GM06990 (cell line): Measurements from ENCODE around the gene CARM1.
"Not testable (repeated sequence)": the region's sequence is repeated elsewhere in the genome, so short reads cannot be mapped to it uniquely, and the experiment has no call there.

Experiments used
- DNase-seq: peaks from one replicate; pipeline ENCODE4 v3.0.0-alpha.2; 2011; ENCODE audit not compliant: insufficient read length; ENCODE audit errors: extremely low read depth
- H3K27me3 ChIP-seq: replicated peaks from 2 replicates; pipeline ENCODE4 v1.6.0; 2011; ENCODE audit warnings: low read length; ENCODE audit not compliant: control insufficient read depth, insufficient read depth
- H3K36me3 ChIP-seq: 2 replicates; pipeline ENCODE4 v1.5.1; 2011; ENCODE audit warnings: low read length; ENCODE audit not compliant: control insufficient read depth, insufficient read depth
- H3K4me3 ChIP-seq: replicated peaks from 2 replicates; pipeline ENCODE4 v1.5.1; 2011; ENCODE audit warnings: low read depth, mild to moderate bottlenecking, control low read depth, low read length
- TF ChIP-seq, protein P1 (sequence below): IDR thresholded peaks from 2 replicates; pipeline ENCODE4 v1.5.1; 2011; ENCODE audit warnings: low read length, control low read depth, mild to moderate bottlenecking, inconsistent platforms; ENCODE audit not compliant: insufficient read depth, poor library complexity, severe bottlenecking

Gene CARM1

DNA sequence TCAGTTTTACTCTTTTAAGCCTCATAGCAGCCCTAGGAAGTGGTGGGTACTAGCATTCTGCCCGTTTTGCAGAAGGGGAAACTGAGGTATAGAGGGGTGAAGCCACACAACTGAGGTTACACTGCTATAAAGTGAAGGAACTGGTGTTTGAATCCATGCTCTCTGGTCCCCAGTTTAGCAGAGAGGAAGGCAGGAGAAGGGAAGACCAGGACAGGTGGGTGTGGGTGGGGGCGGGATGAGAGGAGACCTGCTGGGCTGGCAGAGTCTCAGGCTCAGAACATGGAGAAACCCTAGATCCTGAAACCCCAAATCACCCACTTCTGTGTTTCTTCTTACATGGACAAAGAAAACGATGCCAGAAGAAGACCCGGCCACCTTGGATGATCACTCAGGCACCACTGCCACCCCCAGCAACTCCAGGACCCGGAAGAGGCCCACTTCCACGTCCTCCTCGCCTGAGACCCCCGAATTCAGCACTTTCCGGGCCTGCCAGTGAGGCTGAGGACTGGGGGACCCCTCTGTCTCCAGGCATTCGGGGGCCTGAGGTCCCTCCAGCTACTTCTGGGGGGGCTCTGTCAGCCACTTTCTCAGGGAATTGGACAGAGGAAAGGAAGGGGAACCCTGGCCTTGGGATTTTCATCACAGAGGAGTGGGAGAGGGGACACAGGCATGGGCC lies 2.3 kb upstream of the CARM1 start:
- TF ChIP-seq, protein P1, sequence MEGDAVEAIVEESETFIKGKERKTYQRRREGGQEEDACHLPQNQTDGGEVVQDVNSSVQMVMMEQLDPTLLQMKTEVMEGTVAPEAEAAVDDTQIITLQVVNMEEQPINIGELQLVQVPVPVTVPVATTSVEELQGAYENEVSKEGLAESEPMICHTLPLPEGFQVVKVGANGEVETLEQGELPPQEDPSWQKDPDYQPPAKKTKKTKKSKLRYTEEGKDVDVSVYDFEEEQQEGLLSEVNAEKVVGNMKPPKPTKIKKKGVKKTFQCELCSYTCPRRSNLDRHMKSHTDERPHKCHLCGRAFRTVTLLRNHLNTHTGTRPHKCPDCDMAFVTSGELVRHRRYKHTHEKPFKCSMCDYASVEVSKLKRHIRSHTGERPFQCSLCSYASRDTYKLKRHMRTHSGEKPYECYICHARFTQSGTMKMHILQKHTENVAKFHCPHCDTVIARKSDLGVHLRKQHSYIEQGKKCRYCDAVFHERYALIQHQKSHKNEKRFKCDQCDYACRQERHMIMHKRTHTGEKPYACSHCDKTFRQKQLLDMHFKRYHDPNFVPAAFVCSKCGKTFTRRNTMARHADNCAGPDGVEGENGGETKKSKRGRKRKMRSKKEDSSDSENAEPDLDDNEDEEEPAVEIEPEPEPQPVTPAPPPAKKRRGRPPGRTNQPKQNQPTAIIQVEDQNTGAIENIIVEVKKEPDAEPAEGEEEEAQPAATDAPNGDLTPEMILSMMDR = no peak
- no peak for DNase-seq
- no peaks in the 10 kb centered on the region for H3K27me3 ChIP-seq
- H3K4me3 ChIP-seq = no peak overlapping the region
- no peaks in the 10 kb centered on the region; the same call in none of the 2 replicates for H3K36me3 ChIP-seq

DNA sequence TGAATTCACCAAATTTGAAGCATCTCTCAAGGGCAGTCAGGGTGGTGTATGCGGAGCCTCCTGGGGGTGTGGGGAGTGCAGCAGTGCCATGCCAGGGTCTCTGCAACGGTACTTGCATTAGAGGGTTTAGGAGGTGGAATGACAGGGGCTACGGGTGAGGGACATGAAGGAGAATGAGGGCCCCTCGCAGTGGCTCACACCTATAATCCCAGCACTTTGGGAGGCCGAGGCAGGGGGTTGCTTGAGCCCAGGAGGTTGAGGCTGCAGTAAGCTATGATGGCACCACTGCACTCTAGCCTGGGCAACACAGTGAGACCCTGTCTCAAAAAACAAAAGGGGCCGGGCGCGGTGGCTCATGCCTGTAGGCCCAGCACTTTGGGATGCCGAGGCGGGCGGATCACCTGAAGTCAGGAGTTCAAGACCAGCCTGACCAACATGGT lies 1.5 kb upstream of the CARM1 start:
- not testable (repeated sequence) for H3K4me3 ChIP-seq, H3K27me3 ChIP-seq, H3K36me3 ChIP-seq, DNase-seq

DNA sequence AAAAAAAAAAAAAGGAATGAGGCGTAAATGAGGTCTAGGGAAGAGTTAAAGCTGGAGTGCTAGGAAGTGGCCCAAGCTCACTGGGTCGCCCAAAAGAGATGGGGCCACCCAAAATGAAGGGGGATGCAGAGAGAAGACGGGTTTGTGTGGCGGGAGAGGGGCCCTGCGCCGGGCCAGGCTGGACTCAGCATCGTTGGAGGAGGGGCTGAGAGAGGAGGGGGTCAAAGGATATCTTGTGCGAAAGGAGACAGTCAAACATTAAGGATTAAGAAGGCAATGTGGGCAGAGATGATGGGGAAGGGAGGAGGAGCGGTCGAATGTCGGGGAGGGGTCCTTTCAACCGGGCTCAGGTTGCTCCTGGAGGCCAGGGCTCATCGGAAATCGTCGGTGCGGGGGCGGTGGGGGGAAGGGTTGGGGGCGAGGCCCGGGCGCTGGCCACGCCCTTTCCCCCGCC lies 825 bp upstream of the CARM1 start:
- TF ChIP-seq, protein P1 = no peak
- Histone ChIP-seq H3K36me3 (no peaks in the 10 kb centered on the region; the same call in none of the 2 replicates), H3K4me3 (peak overlapping the region; percentile 49), H3K27me3 (no peaks in the 10 kb centered on the region)
- no peak for DNase-seq

DNA sequence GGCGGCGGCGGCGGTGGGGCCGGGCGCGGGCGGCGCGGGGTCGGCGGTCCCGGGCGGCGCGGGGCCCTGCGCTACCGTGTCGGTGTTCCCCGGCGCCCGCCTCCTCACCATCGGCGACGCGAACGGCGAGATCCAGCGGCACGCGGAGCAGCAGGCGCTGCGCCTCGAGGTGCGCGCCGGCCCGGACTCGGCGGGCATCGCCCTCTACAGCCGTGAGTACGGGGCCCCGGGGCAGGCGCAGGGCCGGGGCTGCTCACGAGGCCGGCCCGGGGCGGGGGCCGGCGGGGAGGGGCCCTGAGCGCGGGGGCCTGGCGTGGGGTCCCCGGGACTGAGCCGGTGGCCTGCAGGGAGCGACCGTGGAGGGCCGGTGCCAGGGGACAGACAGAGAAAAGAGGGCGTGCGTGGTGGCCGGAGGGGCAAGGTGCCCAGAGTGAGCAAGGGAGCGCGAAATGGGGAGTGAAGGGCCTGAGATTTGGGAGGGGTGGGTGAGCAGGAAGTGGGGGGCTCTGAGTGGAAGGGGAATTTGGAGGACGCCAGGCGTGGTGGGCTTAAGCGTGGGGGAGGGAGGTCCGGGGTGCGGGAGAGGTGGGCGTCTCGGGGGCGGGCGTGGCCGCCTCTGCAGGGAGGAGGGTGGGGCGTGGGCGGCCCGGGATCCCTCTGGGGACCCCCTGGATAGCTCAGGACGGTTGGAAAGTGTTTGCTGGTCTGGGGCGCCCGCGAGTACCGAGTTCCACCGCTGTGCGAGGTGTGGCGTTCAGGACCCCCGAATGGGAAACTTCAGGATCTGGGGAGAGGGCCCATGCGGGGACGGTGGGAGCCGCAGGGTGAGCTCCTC lies 575 bp downstream of the CARM1 start:
- TF ChIP-seq, protein P1 = no peak
- Histone ChIP-seq H3K4me3 (peak overlapping the region; percentile 91), H3K36me3 (no peaks in the 10 kb centered on the region; the same call in none of the 2 replicates), H3K27me3 (no peaks in the 10 kb centered on the region)
- DNase-seq = peak; percentile 61

DNA sequence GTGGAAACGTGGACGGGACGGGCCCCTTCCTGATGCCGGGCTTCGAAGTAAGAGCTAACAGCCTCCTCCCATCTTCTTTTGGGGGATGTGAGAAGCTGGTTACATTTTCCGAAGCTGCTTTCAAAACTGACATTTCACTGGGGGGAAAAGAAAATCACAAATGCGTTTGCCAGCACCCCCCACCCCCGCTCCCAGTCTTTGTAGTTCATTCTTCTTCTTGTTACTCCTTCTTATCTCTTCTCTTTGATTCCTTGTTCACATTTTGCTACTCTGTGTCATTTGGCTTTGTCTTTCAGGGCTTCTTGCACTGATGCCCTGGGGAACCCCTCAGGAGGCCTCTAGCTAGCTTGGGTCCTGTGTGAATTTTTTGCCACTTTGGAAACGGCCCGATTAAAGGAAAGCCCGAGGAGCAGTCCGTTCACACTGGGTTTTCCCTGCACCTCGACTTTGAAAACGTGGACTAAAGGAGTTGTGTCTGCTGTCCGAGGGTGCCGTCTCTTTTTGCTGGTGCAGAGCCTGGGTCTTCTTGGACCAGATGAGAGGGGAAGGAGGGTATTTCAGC lies 1.3 kb downstream of the CARM1 start:
- peak overlapping the region; percentile 91 for H3K4me3 ChIP-seq
- no peaks in the 10 kb centered on the region; the same call in none of the 2 replicates for H3K36me3 ChIP-seq
- no peak for DNase-seq
- TF ChIP-seq, protein P1 = no peak
- H3K27me3 ChIP-seq = no peaks in the 10 kb centered on the region

DNA sequence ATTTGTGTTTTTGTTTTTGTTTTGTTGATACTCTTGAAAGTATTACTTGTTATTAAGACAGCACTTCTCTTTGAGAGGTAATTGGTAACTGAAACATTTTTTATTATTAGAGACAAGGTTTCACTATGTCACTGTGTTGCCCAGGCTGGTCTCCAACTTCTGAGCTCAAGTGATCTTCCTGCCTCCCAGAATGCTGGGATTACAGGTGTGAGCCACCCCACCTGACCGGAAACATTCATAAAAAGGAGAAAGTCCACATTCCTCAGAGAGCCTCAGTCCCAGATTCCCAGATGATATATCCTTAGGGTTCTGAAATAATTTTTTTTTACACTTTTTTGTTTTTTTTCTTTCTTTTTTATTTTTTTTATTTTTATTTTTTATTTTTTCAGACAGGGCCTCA lies 2.7 kb downstream of the CARM1 start:
- Histone ChIP-seq H3K4me3 (peak overlapping the region; percentile 17), H3K36me3 (no peaks in the 10 kb centered on the region; the same call in none of the 2 replicates), H3K27me3 (no peaks in the 10 kb centered on the region)
- DNase-seq = no peak
- TF ChIP-seq, protein P1 = no peak
